H1 (cell line): ENCODE results near the gene CLCN5.

Experiments
- CBX5 ChIP-seq: fragments of 300-800, 300-1000 bp; sonication (generic); IDR thresholded peaks from 2 replicates; pipeline ENCODE4 v1.7.1; 2016; ENCODE audit warnings: antibody characterized with exemption, low read length, low read depth
- CEBPB ChIP-seq: IDR thresholded peaks from 2 replicates; pipeline ENCODE4 v1.6.1; 2012; ENCODE audit warnings: low read depth, low read length
- EP300 ChIP-seq, 2 experiments: IDR thresholded peaks; 1 replicate in 1 of 2; 2 replicates in 1 of 2; pipeline ENCODE4 v1.6.1; 2011 to 2012; ENCODE audit warnings: low read depth in 2 of 2, low read length in 2 of 2, mild to moderate bottlenecking in 2 of 2, borderline replicate concordance in 1 of 2, inconsistent platforms in 1 of 2, moderate library complexity in 1 of 2
- FOSL1 ChIP-seq: IDR thresholded peaks from 2 replicates; pipeline ENCODE4 v1.6.1; 2011; ENCODE audit warnings: mild to moderate bottlenecking, low read depth, low read length, moderate library complexity; ENCODE audit not compliant: insufficient read depth
- GABPA ChIP-seq: IDR thresholded peaks from 2 replicates; pipeline ENCODE4 v1.6.1; 2011; ENCODE audit warnings: mild to moderate bottlenecking, low read length, moderate library complexity, borderline replicate concordance; ENCODE audit not compliant: insufficient read depth
- GTF2F1 ChIP-seq: IDR thresholded peaks from 2 replicates; pipeline ENCODE4 v1.6.1; 2012; ENCODE audit warnings: low read depth, low read length, improper control_type of control experiment, borderline replicate concordance
- POLR2A ChIP-seq, 2 experiments: IDR thresholded peaks; 1 replicate in 1 of 2; 2 replicates in 1 of 2; pipeline ENCODE4 v1.6.1; 2011; ENCODE audit warnings: low read depth in 2 of 2, low read length in 2 of 2, mild to moderate bottlenecking in 2 of 2; ENCODE audit errors: control extremely low read depth in 1 of 2
- POLR2AphosphoS5 ChIP-seq: IDR thresholded peaks from 2 replicates; pipeline ENCODE4 v1.6.1; 2011; ENCODE audit warnings: low read depth, low read length
- RAD21 ChIP-seq, 2 experiments: IDR thresholded peaks in 1 of 2; conservative IDR thresholded peaks in 1 of 2; 2 replicates each; pipeline ENCODE4 v1.6.1; 2011; ENCODE audit warnings: low read depth in 2 of 2, low read length in 2 of 2, improper control_type of control experiment in 1 of 2, inconsistent platforms in 1 of 2, mild to moderate bottlenecking in 1 of 2, moderate library complexity in 1 of 2
- RNF2 ChIP-seq: fragments of 200-900, 300-1000 bp; sonication (generic); IDR thresholded peaks from 2 replicates; pipeline ENCODE4 v1.7.1; 2016; ENCODE audit warnings: borderline replicate concordance, low read depth, mild to moderate bottlenecking, antibody characterized with exemption, low read length; ENCODE audit not compliant: poor library complexity, severe bottlenecking; ENCODE audit errors: missing control alignments
- SIN3A ChIP-seq, 2 experiments: IDR thresholded peaks in 1 of 2; conservative IDR thresholded peaks in 1 of 2; 2 replicates each; pipeline ENCODE4 v1.6.1; 2011 to 2012; ENCODE audit warnings: low read length in 2 of 2, improper control_type of control experiment in 1 of 2, low read depth in 1 of 2, mild to moderate bottlenecking in 1 of 2
- SP1 ChIP-seq: IDR thresholded peaks from 2 replicates; pipeline ENCODE4 v1.6.1; 2011; ENCODE audit warnings: low read depth, low read length
- TF ChIP-seq, protein P1 (sequence below), 3 experiments: IDR thresholded peaks; 1 replicate in 2 of 3; 2 replicates in 1 of 3; pipeline versions ENCODE4 v1.5.1 to v1.6.1; 2011; ENCODE audit warnings: low read length in 3 of 3, mild to moderate bottlenecking in 3 of 3, inconsistent platforms in 2 of 3, low read depth in 1 of 3, moderate library complexity in 1 of 3; ENCODE audit not compliant: insufficient read depth in 1 of 3; ENCODE audit errors: control extremely low read depth in 1 of 3
- TF ChIP-seq, protein P2 (sequence below): IDR thresholded peaks from 2 replicates; pipeline ENCODE4 v1.6.1; 2011; ENCODE audit warnings: low read length, improper control_type of control experiment

DNA sequence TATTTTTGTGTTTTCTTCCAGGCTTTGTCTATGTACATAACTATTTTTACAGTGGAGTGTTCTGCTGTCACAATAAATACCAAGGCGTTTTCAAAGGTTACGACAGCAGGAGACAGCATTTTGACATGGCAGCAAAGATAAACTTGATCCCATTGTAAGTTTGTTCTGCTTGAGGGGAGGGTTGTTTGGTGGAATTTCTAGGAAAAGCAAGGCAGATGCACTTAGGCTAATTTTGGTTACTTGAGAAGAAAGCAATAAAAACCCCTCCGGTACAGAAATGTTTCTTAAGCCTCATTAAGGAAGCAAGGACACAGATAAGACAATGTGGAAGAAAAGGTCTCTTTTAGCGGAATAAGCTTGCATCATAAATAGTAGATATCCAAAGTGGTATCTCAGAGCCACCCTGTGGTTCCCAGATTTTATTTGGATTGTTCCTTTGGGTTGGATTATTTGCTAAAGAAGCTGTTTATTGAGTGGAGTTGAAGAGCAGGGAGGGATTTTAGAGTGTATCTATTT, 54.3 kb downstream of the CLCN5 start:
- TF ChIP-seq CEBPB (no peak), CBX5 (no peak), RNF2 (no peak), FOSL1 (no peak), RAD21 (IDR thresholded peaks at IDR 0.05 in 1 of 2, conservative IDR thresholded peaks at IDR 0.05 in 1 of 2; ENCODE audit: low read depth in 2 of 2, low read length in 2 of 2) (no peak), SIN3A (conservative IDR thresholded peaks at IDR 0.05 in 1 of 2, IDR thresholded peaks at IDR 0.05 in 1 of 2; ENCODE audit: low read depth in 1 of 2, low read length in 2 of 2) (no peak), GTF2F1 (no peak), POLR2A (IDR thresholded peaks at IDR 0.05; ENCODE audit: control extremely low read depth in 1 of 2, low read depth in 2 of 2, low read length in 2 of 2) (no peak), EP300 (IDR thresholded peaks at IDR 0.05; ENCODE audit: borderline replicate concordance in 1 of 2, low read depth in 2 of 2, low read length in 2 of 2) (no peak), POLR2AphosphoS5 (no peak), GABPA (no peak), SP1 (no peak)
- TF ChIP-seq, protein P1, sequence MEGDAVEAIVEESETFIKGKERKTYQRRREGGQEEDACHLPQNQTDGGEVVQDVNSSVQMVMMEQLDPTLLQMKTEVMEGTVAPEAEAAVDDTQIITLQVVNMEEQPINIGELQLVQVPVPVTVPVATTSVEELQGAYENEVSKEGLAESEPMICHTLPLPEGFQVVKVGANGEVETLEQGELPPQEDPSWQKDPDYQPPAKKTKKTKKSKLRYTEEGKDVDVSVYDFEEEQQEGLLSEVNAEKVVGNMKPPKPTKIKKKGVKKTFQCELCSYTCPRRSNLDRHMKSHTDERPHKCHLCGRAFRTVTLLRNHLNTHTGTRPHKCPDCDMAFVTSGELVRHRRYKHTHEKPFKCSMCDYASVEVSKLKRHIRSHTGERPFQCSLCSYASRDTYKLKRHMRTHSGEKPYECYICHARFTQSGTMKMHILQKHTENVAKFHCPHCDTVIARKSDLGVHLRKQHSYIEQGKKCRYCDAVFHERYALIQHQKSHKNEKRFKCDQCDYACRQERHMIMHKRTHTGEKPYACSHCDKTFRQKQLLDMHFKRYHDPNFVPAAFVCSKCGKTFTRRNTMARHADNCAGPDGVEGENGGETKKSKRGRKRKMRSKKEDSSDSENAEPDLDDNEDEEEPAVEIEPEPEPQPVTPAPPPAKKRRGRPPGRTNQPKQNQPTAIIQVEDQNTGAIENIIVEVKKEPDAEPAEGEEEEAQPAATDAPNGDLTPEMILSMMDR (IDR thresholded peaks at IDR 0.05; ENCODE audit: control extremely low read depth in 1 of 3, insufficient read depth in 1 of 3, low read depth in 1 of 3, low read length in 3 of 3), result no peak
- TF ChIP-seq, protein P2, sequence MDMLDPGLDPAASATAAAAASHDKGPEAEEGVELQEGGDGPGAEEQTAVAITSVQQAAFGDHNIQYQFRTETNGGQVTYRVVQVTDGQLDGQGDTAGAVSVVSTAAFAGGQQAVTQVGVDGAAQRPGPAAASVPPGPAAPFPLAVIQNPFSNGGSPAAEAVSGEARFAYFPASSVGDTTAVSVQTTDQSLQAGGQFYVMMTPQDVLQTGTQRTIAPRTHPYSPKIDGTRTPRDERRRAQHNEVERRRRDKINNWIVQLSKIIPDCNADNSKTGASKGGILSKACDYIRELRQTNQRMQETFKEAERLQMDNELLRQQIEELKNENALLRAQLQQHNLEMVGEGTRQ, result no peak
